Mucosa of descending colon (tissue), 3 donors: ENCODE results near the gene AKAP6. TPM values are rescaled to one million over a fixed set of nuclear protein-coding genes. Genes with fewer than 3 reads are reported as not detected.
"Not testable (repeated sequence)": the region's sequence is repeated elsewhere in the genome, so short reads cannot be mapped to it uniquely, and the experiment has no call there.

Experiments
- ATAC-seq: fragments of 200-7000 bp; cut with Tn5 transposase; one replicate; pipeline ENCODE4 v1.9.1; 2020; ENCODE audit warnings: mild to moderate bottlenecking, moderate library complexity
- DNase-seq, 3 donors: peaks; one replicate each; pipeline ENCODE4 v3.0.0-alpha.2; 2020
- H3K36me3 ChIP-seq: fragments of 200-600 bp; one replicate; pipeline ENCODE4 v1.8.0; 2021; ENCODE audit warnings: low read depth, mild to moderate bottlenecking
- H3K4me1 ChIP-seq: fragments of 200-600 bp; one replicate; pipeline ENCODE4 v1.8.0; 2021; ENCODE audit warnings: low read depth, mild to moderate bottlenecking
- H3K4me3 ChIP-seq: fragments of 200-600 bp; one replicate; pipeline ENCODE4 v1.8.0; 2021; ENCODE audit warnings: mild to moderate bottlenecking
- H3K9me3 ChIP-seq: fragments of 200-600 bp; one replicate; pipeline ENCODE4 v1.8.0; 2021; ENCODE audit warnings: mild to moderate bottlenecking
- intact Hi-C, 2 donors: fragments of 100-400 bp; cut with DNase I in 1 of 2; cut with micrococcal nuclease in 1 of 2; formaldehyde crosslinking; loops; one replicate each; pipeline versions ENCODE4 v1.11.0 to v1.11.1; 2022; cut with DNase I, micrococcal nuclease
- total RNA-seq, 3 donors: library from RNA; stranded (reverse); fragmentation: NEBNext Ultra II Directional in 2 of 3; extraction: Animal tissue kit (Norgen Biotek cat#: 25700) in 2 of 3; gene quantifications; one replicate each; pipeline versions ENCODE4 v1.2.1 to v1.2.4, GENCODE V29; 2021 to 2023
- TF ChIP-seq, protein P1 (sequence below): fragments of 200-600 bp; IDR thresholded peaks from one replicate; pipeline ENCODE4 v1.8.0; 2022; ENCODE audit warnings: antibody characterized with exemption, mild to moderate bottlenecking
- donor health status: DM: no; HTN: no; CAD: no; lungs with moderate emphysema.
- donor health status: DM: no; HTN: no; CAD: no.
- donor health status: DM: no; HTN: yes; CAD: no.

Gene AKAP6
- total RNA-seq, 3 donors from 2014 or later, result 4.2 to 30.8 (median 5.4) TPM

DNA sequence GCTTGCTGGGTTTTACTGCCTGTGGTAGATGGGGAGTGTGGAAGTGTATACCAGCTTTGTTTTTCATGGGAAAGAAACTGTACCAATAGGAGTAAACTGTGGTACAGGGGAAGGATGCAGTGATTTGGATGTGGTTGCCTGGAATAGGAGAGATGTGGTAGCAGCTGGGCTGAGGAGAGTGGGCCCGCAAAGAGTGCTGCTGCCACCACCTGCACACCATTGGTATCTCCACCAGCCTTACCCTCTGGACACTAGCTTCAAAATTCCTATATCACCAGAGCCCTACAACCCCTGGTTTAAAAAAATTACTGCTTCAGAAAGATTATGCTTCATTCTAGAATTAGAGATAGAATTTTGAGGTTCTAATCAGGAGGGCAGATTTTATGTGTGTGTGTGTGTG is 53.6 kb downstream of the AKAP6 start:
- Histone ChIP-seq H3K4me1 (no peaks in the 10 kb centered on the region), H3K9me3 (no peaks in the 10 kb centered on the region), H3K36me3 (no peaks in the 10 kb centered on the region), H3K4me3 (no peak overlapping the region)
- intact Hi-C loops, result no loop called here
- TF ChIP-seq, protein P1, sequence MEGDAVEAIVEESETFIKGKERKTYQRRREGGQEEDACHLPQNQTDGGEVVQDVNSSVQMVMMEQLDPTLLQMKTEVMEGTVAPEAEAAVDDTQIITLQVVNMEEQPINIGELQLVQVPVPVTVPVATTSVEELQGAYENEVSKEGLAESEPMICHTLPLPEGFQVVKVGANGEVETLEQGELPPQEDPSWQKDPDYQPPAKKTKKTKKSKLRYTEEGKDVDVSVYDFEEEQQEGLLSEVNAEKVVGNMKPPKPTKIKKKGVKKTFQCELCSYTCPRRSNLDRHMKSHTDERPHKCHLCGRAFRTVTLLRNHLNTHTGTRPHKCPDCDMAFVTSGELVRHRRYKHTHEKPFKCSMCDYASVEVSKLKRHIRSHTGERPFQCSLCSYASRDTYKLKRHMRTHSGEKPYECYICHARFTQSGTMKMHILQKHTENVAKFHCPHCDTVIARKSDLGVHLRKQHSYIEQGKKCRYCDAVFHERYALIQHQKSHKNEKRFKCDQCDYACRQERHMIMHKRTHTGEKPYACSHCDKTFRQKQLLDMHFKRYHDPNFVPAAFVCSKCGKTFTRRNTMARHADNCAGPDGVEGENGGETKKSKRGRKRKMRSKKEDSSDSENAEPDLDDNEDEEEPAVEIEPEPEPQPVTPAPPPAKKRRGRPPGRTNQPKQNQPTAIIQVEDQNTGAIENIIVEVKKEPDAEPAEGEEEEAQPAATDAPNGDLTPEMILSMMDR, result no peak
- ATAC-seq (peak; percentile 66), DNase-seq (peak in 2 of 3 donors; percentile 24 to 30)

DNA sequence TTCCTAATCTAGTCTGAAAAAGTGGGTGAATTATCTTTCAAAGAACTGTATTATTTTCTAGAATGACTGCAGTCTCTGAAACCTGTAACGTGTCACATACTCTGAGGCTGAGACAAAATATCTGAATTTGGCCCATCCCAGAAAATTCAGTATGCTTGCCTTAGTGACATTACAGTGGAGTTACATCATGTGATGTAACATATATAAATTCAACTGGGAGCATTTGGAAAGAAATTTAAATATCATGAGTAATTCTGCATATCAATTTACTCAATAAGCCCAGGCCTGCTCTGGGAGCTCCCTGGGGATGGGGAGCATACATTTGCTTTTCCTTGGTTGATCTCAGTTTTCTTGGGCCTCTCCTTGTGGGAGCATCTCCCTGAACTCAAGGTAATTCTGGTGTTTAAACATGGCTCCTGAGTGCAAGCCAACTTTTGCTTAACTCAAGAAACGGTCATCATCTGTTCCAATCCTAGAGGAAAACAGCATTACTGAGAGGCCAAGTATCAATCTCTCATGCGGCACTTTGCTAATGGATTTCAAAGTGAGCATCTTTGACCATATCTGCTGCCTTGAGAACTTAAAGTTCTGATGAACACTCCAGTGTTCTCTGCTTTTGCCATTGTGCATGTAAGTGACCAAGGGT is 54.4 kb downstream of the AKAP6 start:
- intact Hi-C loops, result no loop called here
- DNase-seq (no peak), ATAC-seq (no peak)
- TF ChIP-seq, protein P1, result no peak
- H3K4me3 ChIP-seq, result no peak overlapping the region
- H3K9me3 ChIP-seq, result no peaks in the 10 kb centered on the region
- no peaks in the 10 kb centered on the region for H3K4me1 ChIP-seq
- H3K36me3 ChIP-seq, result no peaks in the 10 kb centered on the region

GRCh38 chr14:32384464-32384863 is 55.4 kb downstream of the AKAP6 start:
- Histone ChIP-seq H3K4me1 (no peaks in the 10 kb centered on the region), H3K9me3 (peaks cover 4% of the 10 kb centered on the region), H3K36me3 (no peaks in the 10 kb centered on the region), H3K4me3 (no peak overlapping the region)
- intact Hi-C loops, result no loop called here
- DNase-seq (peak in 1 of 3 donors; percentile 6), ATAC-seq (no peak)
- TF ChIP-seq, protein P1, result no peak

GRCh38 chr14:32387295-32387694 is 58.2 kb downstream of the AKAP6 start:
- intact Hi-C loops, H3K36me3 ChIP-seq, DNase-seq, H3K9me3 ChIP-seq, H3K4me1 ChIP-seq, H3K4me3 ChIP-seq, ATAC-seq: not testable (repeated sequence)

GRCh38 chr14:32393119-32393518 is 64.0 kb downstream of the AKAP6 start:
- ATAC-seq (no peak), DNase-seq (no peak)
- Histone ChIP-seq H3K9me3 (peaks cover 4% of the 10 kb centered on the region), H3K4me1 (no peaks in the 10 kb centered on the region), H3K36me3 (no peaks in the 10 kb centered on the region), H3K4me3 (no peak overlapping the region)
- intact Hi-C loops, result no loop called here
- TF ChIP-seq, protein P1, result no peak

GRCh38 chr14:32394038-32394437 is 64.9 kb downstream of the AKAP6 start:
- ATAC-seq (no peak), DNase-seq (no peak)
- intact Hi-C loops, result no loop called here
- Histone ChIP-seq H3K4me1 (no peaks in the 10 kb centered on the region), H3K4me3 (no peak overlapping the region), H3K36me3 (no peaks in the 10 kb centered on the region), H3K9me3 (peaks cover under 1% of the 10 kb centered on the region)
- TF ChIP-seq, protein P1, result no peak
